GM19351 (cell line): ENCODE data around the gene BDKRB2.

Source experiments
- ATAC-seq: cut with Tn5 transposase; IDR thresholded peaks from one replicate; pipeline ENCODE4 v1.9.1; 2021; ENCODE audit warnings: mild to moderate bottlenecking, moderate library complexity; ENCODE audit not compliant: unreplicated experiment

Gene BDKRB2

DNA sequence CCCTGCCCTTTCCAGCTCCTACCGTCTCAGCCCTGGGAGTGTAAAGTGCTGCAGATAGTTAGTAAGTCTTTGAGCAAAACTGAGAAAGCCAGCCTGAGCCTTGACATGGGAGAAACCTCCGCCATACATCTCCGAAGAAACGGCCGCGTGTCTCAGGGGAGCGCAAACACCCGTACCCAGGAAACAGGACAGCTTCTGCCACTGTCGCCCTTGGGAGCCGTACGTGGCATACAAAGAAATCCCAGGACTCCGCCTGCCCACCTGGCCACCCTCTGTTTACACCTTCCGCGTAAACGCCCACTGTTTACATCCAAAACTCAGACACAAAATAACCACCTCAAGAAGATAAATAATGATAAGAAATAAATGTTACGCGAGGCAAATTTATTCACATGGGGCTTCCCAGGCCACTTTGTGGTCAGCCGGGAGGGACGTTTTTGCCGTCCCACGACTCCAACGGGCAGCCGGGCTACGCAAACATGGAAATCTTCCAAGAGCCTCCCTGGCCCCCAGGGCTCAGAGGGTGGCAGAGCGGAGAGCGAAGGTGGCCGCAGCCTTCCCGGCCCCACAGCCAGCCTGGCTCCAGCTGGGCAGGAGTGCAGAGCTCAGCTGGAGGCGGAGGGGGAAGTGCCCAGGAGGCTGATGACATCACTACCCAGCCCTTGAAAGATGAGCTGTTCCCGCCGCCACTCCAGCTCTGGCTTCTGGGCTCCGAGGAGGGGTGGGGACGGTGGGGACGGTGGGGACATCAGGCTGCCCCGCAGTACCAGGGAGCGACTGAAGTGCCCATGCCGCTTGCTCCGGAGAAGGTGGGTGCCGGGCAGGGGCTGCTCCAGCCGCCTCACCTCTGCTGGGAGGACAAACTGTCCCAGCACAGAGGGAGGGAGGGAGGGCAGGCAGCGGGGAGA lies at the start of gene BDKRB2:
TSS of gene BDKRB2 (plus strand) at position 689 of the 908 bp plus-strand sequence. CDS start 32,269 bp downstream, outside the sequence.
- no peak for ATAC-seq

GRCh38 chr14:96154900-96155299 lies 49.7 kb upstream of the BDKRB2 start:
- no peak for ATAC-seq

DNA sequence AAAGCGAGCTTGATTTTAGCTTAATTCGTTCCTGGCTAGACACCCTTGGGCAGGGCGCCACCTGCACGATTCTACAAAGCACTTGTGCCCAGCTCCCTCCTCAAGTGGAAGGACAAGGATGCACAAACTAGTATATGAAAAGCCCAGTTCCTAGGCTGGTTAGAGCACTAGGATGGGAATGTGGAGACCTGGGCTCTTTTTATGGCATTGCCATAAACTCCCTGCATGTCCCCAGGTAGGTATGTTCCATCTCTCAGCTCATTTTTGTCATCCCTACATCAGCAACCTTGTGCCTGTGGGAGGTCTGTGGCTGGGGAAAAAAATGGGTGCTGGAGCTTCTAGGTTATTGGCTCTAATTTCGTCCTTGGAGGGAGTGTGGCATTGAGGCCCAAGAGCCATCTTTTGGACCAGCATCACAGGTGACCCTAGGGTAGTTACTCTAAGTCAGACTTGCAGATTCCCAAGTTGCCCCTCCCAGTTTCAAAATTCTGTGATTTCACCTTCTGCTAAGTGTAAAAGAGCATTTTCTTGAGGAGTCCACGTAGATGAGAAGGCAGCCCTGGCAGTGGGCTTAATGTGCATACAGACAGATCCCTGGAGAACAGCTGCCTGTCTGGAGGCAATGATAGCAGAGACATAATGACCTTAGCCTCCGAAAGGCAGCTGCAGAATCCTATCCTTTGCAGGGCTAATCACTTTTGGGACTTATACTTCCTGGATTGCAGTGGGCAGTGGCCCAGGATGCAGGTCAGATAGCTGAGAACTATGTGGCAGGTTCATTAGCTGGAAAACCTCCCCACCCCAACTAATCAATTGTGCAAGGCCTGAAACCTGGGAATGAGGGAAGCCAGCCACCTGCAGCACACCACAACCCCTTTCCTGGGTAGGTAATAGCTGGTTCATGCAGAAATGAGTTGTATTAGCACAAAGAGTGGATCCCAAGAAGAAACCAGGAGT lies 47.6 kb upstream of the BDKRB2 start:
- no peak for ATAC-seq

- no peak for ATAC-seq
These were observed 45.9 kb upstream of the BDKRB2 start for GRCh38 chr14:96158735-96159134.

GRCh38 chr14:96160076-96160912 lies 44.3 kb upstream of the BDKRB2 start:
- no peak for ATAC-seq

DNA sequence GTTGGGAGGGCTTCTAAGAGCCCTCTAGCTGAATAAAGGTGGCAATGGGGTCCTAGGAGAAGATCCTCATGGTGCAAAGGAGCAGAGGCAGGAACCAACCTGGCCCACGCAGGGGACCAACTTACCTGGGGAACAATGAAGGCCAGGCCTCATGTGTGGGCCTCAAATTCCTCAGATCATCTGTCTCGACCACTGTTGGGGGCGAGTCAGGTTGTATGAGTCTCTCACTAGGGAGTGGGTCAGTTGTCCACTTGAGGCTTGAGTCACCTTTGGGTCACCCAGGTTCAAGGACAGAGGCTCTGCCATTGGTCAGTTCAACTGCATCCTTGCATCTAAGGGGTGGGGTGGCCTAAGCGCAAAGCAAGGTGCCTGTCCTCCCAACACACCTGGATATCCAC lies 43.7 kb upstream of the BDKRB2 start:
- no peak for ATAC-seq

DNA sequence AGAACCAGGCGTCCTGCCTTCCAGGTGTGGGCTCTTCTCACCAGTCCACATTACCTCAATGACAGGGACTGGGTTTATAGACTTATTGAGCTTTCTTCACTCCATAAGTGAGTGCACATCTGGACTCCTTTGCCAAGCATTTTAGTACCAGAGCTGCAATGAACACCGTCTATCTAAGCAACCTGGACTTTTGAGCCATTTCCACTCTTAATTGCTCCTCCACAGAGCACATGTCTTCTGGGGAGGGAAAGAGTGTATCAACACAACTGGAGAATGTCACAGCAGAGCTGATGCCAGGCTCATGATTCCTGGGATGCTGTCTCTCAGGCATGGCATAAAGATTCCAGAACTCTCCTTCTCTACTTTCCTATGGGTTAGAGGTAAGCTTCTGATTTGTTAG lies 43.0 kb upstream of the BDKRB2 start:
- no peak for ATAC-seq

DNA sequence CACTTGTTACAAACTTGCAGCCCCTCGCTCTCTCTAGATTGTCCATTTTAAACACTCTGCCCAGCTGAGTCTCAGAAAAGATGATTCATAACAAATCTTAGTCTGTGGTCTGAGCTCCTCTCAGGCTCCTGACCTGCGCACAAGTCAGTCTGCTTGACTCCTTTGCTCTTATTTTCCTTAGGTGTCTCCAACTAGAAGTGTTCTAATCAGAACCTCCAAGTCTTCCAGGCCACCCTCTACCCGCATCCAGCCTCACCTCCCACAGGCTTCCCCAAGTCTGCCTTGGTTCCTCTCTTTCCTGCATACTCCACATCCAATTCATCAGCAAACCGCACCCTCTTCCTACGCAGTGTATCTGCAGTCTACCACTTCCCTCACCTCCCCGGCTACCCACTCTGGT lies 42.4 kb upstream of the BDKRB2 start:
- ATAC-seq, result peak; percentile 45

- no peak for ATAC-seq
These were observed 41.9 kb upstream of the BDKRB2 start for GRCh38 chr14:96162741-96163140.

GRCh38 chr14:96164861-96165490 lies 39.7 kb upstream of the BDKRB2 start:
- ATAC-seq, result no peak

GRCh38 chr14:96165493-96166436 lies 38.9 kb upstream of the BDKRB2 start:
- ATAC-seq, result no peak

DNA sequence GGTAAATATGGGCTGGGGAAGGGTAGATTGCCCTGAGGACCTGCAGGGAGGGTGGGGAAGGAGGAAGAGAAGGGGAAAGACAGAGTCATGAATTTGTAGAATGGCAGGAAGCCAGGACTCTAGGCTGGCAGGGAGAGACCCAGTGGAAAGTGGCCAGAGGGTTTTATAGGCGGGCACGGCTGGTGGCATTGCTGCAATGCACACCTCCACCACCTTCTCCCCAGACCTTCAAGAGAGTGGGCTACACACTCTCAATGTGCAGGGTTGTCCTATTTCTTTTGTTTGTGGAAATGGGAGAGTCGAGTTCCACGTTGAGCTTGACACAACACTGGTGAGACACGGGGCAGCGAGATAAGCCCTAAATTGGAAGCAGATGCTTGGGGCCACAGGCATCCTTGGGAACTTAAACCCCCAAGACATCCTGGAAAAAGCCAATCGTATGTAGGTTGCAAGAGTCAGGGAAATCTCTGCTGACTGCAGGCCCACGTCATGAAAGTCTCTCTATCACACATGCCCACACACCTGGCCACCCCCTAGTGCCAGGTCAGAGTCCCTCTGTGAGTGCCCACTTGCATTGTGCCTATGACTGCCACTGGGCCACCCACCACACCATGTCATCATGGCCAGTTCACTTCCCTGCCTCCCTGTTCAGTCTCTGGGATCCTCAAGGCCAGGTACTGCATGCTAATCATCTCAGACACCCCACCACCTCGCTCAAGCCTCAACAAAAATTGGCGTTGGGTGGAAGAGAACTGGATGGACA lies 38.0 kb upstream of the BDKRB2 start:
- no peak for ATAC-seq

DNA sequence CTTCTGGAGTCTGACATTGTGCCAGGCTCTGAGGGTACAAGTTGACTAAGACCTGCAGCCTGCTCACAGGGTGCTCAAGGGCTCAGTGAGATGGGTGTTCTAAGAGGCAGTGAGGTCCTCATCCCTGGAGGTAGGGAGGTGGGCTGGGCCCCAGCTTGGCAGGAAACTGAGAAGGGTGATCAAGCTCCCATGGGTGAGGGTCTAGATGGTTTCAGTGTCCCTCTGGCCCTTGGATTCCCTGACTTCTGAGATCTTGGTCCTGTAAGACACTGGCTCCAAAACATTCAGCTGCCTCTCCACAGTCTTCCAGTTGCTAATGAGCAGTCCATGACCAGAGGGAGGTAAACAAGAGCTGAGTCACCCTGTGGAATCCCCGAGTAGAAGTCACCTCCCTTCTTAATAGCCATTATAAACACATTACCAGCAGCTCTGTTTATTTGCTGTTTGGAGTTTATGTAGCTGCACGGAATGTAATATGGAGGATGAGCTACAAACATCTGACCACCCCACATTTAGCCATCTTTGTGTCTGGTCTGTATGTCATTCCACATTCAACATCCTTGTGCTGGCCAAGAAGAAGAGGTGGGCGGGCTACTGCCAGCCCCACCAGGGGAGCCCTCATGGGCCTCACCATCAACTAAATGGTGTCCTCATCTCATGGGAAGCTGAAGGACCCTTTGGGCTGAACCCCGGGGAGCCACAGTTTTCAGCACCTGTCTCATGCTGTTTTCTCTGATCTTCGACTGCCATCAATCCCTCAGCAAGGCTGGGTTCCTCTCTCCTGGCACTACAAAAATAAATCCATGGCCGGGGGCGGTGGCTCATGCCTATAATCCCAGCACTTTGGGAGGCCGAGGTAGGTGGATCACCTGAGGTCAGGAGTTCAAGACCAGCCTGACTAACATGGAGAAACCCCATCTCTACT lies 37.2 kb upstream of the BDKRB2 start:
- ATAC-seq, result no peak

DNA sequence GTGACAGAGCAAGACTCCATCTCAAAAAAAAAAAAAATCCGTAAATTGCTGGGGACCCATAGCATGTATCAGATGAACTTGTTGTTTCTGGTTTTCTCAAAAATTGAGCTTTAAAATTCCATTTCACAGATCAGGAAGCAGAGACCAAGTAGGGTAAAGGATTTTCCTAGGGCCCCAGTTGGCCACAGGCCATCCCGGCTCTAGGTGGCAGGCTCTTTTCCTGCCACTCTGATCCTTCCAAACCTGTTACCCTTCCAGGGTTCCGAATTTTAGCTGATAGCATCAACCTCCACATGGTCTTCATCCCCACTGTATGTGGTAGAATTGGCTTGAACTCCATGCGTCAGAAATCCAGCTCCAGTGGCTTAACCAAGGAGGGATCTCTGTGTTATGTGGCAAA lies 36.1 kb upstream of the BDKRB2 start:
- no peak for ATAC-seq

GRCh38 chr14:96170961-96171592 lies 33.6 kb upstream of the BDKRB2 start:
- ATAC-seq, result no peak

- ATAC-seq, result no peak
These were observed 30.8 kb upstream of the BDKRB2 start for GRCh38 chr14:96173636-96174475.
